ENCODE results near the gene PCBP3. TPM values are rescaled to one million over a fixed set of nuclear protein-coding genes. Genes with fewer than 3 reads are reported as not detected.
"Not testable (repeated sequence)": the region's sequence is repeated elsewhere in the genome, so short reads cannot be mapped to it uniquely, and the experiment has no call there.

The PCBP3 gene
- total RNA-seq, 4 donors from 2014 or later, result 0.13 to 0.26 TPM; not detected in 2

DNA sequence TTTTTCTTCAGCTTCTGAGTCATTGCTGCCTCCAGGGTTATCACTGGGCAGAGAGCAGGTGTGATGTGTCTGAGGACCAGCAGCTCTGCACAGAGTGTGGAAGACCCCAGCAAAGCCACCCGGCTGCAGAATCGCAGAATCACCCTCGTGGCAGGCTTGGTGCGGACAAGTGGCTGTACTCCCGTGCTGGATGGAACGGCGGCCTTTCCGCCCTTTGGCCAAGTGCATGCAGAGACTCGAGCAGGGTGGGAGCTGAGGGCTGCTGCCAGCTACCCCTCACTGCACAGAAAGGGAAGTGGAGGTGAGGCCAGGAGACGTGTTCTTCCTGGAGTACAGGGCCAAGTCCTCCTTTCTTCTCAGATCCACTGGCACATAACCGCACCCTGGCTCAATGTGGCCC, 162.5 kb downstream of the PCBP3 start:
- Histone ChIP-seq H3K27me3 (peaks cover 0 to 2% (median 0%) of the 10 kb centered on the region in 3 donors), H3K4me1 (no peaks in the 10 kb centered on the region), H3K27ac (no peak overlapping the region), H3K4me3 (no peak overlapping the region), H3K36me3 (no peaks in the 10 kb centered on the region), H3K9me3 (no peaks in the 10 kb centered on the region)
- ATAC-seq, result no peak
- intact Hi-C loops (cut with DNase I; ENCODE audit: low total_unique reads) (no loop called here), in situ Hi-C loops (cut with MboI; ENCODE audit: low sequenced_read_pairs in 4 of 4) (loop anchor here in 3 of 4 donors (25.0 kb wide), 1 partner anchor 244 kb away; no protein-coding TSS in a partner anchor)
- DNase-seq, result no peak
- TF ChIP-seq, protein P1, sequence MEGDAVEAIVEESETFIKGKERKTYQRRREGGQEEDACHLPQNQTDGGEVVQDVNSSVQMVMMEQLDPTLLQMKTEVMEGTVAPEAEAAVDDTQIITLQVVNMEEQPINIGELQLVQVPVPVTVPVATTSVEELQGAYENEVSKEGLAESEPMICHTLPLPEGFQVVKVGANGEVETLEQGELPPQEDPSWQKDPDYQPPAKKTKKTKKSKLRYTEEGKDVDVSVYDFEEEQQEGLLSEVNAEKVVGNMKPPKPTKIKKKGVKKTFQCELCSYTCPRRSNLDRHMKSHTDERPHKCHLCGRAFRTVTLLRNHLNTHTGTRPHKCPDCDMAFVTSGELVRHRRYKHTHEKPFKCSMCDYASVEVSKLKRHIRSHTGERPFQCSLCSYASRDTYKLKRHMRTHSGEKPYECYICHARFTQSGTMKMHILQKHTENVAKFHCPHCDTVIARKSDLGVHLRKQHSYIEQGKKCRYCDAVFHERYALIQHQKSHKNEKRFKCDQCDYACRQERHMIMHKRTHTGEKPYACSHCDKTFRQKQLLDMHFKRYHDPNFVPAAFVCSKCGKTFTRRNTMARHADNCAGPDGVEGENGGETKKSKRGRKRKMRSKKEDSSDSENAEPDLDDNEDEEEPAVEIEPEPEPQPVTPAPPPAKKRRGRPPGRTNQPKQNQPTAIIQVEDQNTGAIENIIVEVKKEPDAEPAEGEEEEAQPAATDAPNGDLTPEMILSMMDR (IDR thresholded peaks at IDR 0.05 in 4 of 5, conservative IDR thresholded peaks at IDR 0.05 in 1 of 5), result no peak
- no peak for TF ChIP-seq POLR2A (IDR thresholded peaks at IDR 0.05)

- ATAC-seq; intact Hi-C loops (cut with DNase I; ENCODE audit: low total_unique reads): not testable (repeated sequence)
- in situ Hi-C loops (cut with MboI; ENCODE audit: low sequenced_read_pairs in 4 of 4), result loop anchor here in 3 of 4 donors (25.0 kb wide), 1 partner anchor 246 kb away; no protein-coding TSS in a partner anchor
Observed at GRCh38 chr21:45808663-45809062, 165.1 kb downstream of the PCBP3 start.

DNA sequence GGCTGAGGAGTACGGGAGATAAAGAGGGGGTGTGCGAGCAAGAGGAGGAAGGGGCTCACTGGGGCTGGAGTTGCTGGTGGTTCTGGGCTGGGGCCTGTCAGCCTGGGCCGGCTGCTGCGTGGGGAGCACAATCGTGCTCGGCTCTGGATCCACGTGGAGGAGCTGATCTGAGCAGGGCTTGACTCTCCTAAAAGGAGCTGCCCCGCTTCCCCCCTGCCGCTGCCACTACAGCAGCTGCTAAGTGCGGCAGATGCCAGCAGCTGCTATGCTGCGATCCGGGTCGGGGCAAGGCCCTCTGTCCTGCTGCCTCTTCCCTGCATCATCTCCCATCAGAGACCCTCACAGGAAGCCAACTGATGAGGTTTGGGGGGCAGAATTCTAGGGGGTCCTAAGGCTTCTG, 165.9 kb downstream of the PCBP3 start:
- DNase-seq, result no peak
- in situ Hi-C loops (cut with MboI; ENCODE audit: low sequenced_read_pairs in 4 of 4), result loop anchor here in 3 of 4 donors (25.0 kb wide), 1 partner anchor 247 kb away; no protein-coding TSS in a partner anchor
- Histone ChIP-seq H3K9me3 (no peaks in the 10 kb centered on the region), H3K27me3 (peaks cover 0 to 5% (median 0%) of the 10 kb centered on the region in 3 donors), H3K27ac (no peak overlapping the region), H3K4me3 (no peak overlapping the region), H3K4me1 (no peaks in the 10 kb centered on the region), H3K36me3 (no peaks in the 10 kb centered on the region)
- no peak for ATAC-seq
- intact Hi-C loops (cut with DNase I; ENCODE audit: low total_unique reads), result no loop called here
- no peak for TF ChIP-seq POLR2A (IDR thresholded peaks at IDR 0.05)
- TF ChIP-seq, protein P1 (IDR thresholded peaks at IDR 0.05 in 4 of 5, conservative IDR thresholded peaks at IDR 0.05 in 1 of 5), result no peak

More at GRCh38 chr21:45808663-45809062, 165.1 kb downstream of the PCBP3 start:
- H3K27ac ChIP-seq, DNase-seq, H3K36me3 ChIP-seq, H3K27me3 ChIP-seq, H3K4me3 ChIP-seq, H3K9me3 ChIP-seq, H3K4me1 ChIP-seq: not testable (repeated sequence)

GRCh38 chr21:45811136-45811535, 167.6 kb downstream of the PCBP3 start:
- no peak for ATAC-seq
- intact Hi-C loops (cut with DNase I; ENCODE audit: low total_unique reads) (no loop called here), in situ Hi-C loops (cut with MboI; ENCODE audit: low sequenced_read_pairs in 4 of 4) (loop anchor here (10.0 to 25.0 kb wide), 2 partner anchors 249 to 256 kb away; no protein-coding TSS in a partner anchor)
- Histone ChIP-seq H3K27ac (no peak overlapping the region), H3K4me3 (no peak overlapping the region), H3K4me1 (no peaks in the 10 kb centered on the region), H3K27me3 (peaks cover 0 to 3% (median 0%) of the 10 kb centered on the region in 3 donors), H3K36me3 (no peaks in the 10 kb centered on the region), H3K9me3 (no peaks in the 10 kb centered on the region)
- TF ChIP-seq, protein P1 (IDR thresholded peaks at IDR 0.05 in 4 of 5, conservative IDR thresholded peaks at IDR 0.05 in 1 of 5), result no peak
- no peak for TF ChIP-seq POLR2A (IDR thresholded peaks at IDR 0.05)
- DNase-seq, result no peak

DNA sequence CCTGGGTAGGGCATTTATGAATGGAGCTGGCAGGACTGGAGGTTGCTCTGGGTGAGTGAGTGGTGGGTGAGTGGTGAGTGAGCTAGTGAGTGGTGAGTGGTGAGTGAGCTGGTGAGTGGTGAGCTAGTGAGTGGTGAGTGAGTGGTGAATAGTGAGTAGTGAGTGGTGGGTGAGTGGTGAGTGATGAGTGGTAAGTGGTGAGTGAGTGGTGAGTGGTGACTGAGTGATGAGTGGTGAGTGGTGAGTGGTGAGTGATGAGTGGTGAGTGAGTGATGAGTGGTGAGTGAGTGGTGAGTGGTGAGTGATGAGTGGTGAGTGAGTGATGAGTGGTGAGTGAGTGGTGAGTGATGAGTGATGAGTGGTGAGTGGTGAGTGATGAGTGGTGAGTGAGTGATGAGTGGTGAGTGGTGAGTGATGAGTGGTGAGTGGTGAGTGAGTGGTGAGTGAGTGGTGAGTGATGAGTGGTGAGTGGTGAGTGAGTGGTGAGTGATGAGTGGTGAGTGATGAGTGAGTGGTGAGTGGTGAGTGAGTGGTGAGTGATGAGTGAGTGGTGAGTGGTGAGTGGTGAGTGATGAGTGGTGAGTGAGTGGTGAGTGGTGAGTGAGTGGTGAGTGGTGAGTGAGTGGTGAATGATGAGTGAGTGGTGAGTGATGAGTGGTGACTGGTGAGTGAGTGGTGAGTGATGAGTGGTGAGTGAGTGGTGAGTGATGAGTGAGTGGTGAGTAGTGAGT, 170.8 kb downstream of the PCBP3 start:
- H3K4me1 ChIP-seq; DNase-seq; H3K36me3 ChIP-seq; H3K4me3 ChIP-seq; ATAC-seq; H3K27ac ChIP-seq; H3K9me3 ChIP-seq; intact Hi-C loops (cut with DNase I; ENCODE audit: low total_unique reads); H3K27me3 ChIP-seq: not testable (repeated sequence)
- in situ Hi-C loops (cut with MboI; ENCODE audit: low sequenced_read_pairs in 4 of 4), result loop anchor here (10.0 to 25.0 kb wide), 2 partner anchors 252 to 260 kb away; no protein-coding TSS in a partner anchor

DNA sequence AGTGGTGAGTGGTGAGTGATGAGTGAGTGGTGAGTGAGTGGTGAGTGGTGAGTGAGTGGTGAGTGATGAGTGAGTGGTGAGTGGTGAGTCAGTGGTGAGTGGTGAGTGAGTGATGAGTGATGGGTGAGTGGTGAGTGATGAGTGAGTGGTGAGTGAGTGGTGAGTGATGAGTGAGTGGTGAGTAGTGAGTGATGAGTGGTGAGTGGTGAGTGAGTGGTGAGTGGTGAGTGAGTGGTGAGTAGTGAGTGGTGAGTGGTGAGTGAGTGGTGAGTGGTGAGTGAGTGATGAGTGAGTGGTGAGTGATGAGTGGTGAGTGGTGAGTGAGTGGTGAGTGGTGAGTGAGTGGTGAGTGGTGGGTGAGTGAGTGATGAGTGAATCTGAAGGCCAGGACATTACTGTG, 172.3 kb downstream of the PCBP3 start:
- H3K9me3 ChIP-seq; H3K4me3 ChIP-seq; H3K27me3 ChIP-seq; DNase-seq; H3K4me1 ChIP-seq; intact Hi-C loops (cut with DNase I; ENCODE audit: low total_unique reads); H3K27ac ChIP-seq; H3K36me3 ChIP-seq; ATAC-seq: not testable (repeated sequence)
- in situ Hi-C loops (cut with MboI; ENCODE audit: low sequenced_read_pairs in 4 of 4), result loop anchor here (10.0 to 25.0 kb wide), 2 partner anchors 253 to 261 kb away; no protein-coding TSS in a partner anchor

Measured in gastrocnemius medialis (tissue), 4 donors.